ENCODE data around the gene CASP7.

CASP7 gene

GRCh38 chr10:113695691-113696090 is 16.0 kb downstream of the CASP7 start:
- Histone ChIP-seq H3K9ac (ENCODE audit: low read depth, low read length) (no peak overlapping the region), H3K27me3 (ENCODE audit: control insufficient read depth, insufficient read depth, low read length) (no peaks in the 10 kb centered on the region), H3K9me3 (ENCODE audit: control insufficient read depth, insufficient read depth, low read length) (no peaks in the 10 kb centered on the region), H3K4me1 (ENCODE audit: control insufficient read depth, insufficient read depth, low read length) (no peaks in the 10 kb centered on the region), H3K4me3 (ENCODE audit: low read depth, low read length) (no peak overlapping the region), H3K36me3 (ENCODE audit: control insufficient read depth, insufficient read depth, low read length) (no peaks in the 10 kb centered on the region)

- H3K4me3 ChIP-seq (ENCODE audit: low read depth, low read length) = no peak overlapping the region
- H3K9me3 ChIP-seq (ENCODE audit: control insufficient read depth, insufficient read depth, low read length) = no peaks in the 10 kb centered on the region
- H3K4me1 ChIP-seq (ENCODE audit: control insufficient read depth, insufficient read depth, low read length) = no peaks in the 10 kb centered on the region
- no peaks in the 10 kb centered on the region for H3K36me3 ChIP-seq (ENCODE audit: control insufficient read depth, insufficient read depth, low read length)
- H3K27me3 ChIP-seq (ENCODE audit: control insufficient read depth, insufficient read depth, low read length) = no peaks in the 10 kb centered on the region
- H3K9ac ChIP-seq (ENCODE audit: low read depth, low read length) = no peak overlapping the region
These were observed 17.9 kb downstream of the CASP7 start for GRCh38 chr10:113697595-113697994.

GRCh38 chr10:113704637-113705343 is 25.1 kb downstream of the CASP7 start:
- no peak overlapping the region for H3K9ac ChIP-seq (ENCODE audit: low read depth, low read length)
- no peaks in the 10 kb centered on the region for H3K9me3 ChIP-seq (ENCODE audit: control insufficient read depth, insufficient read depth, low read length)
- H3K4me1 ChIP-seq (ENCODE audit: control insufficient read depth, insufficient read depth, low read length) = peaks cover 12% of the 10 kb centered on the region
- H3K36me3 ChIP-seq (ENCODE audit: control insufficient read depth, insufficient read depth, low read length) = no peaks in the 10 kb centered on the region
- no peaks in the 10 kb centered on the region for H3K27me3 ChIP-seq (ENCODE audit: control insufficient read depth, insufficient read depth, low read length)
- no peak overlapping the region for H3K4me3 ChIP-seq (ENCODE audit: low read depth, low read length)

GRCh38 chr10:113705344-113705652 is 25.6 kb downstream of the CASP7 start:
- H3K4me1 ChIP-seq (ENCODE audit: control insufficient read depth, insufficient read depth, low read length) = peaks cover 12% of the 10 kb centered on the region
- no peaks in the 10 kb centered on the region for H3K36me3 ChIP-seq (ENCODE audit: control insufficient read depth, insufficient read depth, low read length)
- no peak overlapping the region for H3K9ac ChIP-seq (ENCODE audit: low read depth, low read length)
- H3K27me3 ChIP-seq (ENCODE audit: control insufficient read depth, insufficient read depth, low read length) = no peaks in the 10 kb centered on the region
- no peak overlapping the region for H3K4me3 ChIP-seq (ENCODE audit: low read depth, low read length)
- H3K9me3 ChIP-seq (ENCODE audit: control insufficient read depth, insufficient read depth, low read length) = no peaks in the 10 kb centered on the region

GRCh38 chr10:113706623-113707022 is 26.9 kb downstream of the CASP7 start:
- Histone ChIP-seq H3K4me1 (ENCODE audit: control insufficient read depth, insufficient read depth, low read length) (peaks cover 15% of the 10 kb centered on the region), H3K4me3 (ENCODE audit: low read depth, low read length) (no peak overlapping the region), H3K9me3 (ENCODE audit: control insufficient read depth, insufficient read depth, low read length) (no peaks in the 10 kb centered on the region), H3K36me3 (ENCODE audit: control insufficient read depth, insufficient read depth, low read length) (no peaks in the 10 kb centered on the region), H3K9ac (ENCODE audit: low read depth, low read length) (no peak overlapping the region), H3K27me3 (ENCODE audit: control insufficient read depth, insufficient read depth, low read length) (no peaks in the 10 kb centered on the region)

- H3K4me3 ChIP-seq (ENCODE audit: low read depth, low read length) = no peak overlapping the region
- H3K4me1 ChIP-seq (ENCODE audit: control insufficient read depth, insufficient read depth, low read length) = peaks cover 18% of the 10 kb centered on the region
- no peaks in the 10 kb centered on the region for H3K36me3 ChIP-seq (ENCODE audit: control insufficient read depth, insufficient read depth, low read length)
- H3K9me3 ChIP-seq (ENCODE audit: control insufficient read depth, insufficient read depth, low read length) = no peaks in the 10 kb centered on the region
- no peak overlapping the region for H3K9ac ChIP-seq (ENCODE audit: low read depth, low read length)
- H3K27me3 ChIP-seq (ENCODE audit: control insufficient read depth, insufficient read depth, low read length) = no peaks in the 10 kb centered on the region
These were observed 28.9 kb downstream of the CASP7 start for GRCh38 chr10:113708640-113709039.

GRCh38 chr10:113709221-113709838 is 29.6 kb downstream of the CASP7 start:
- no peak overlapping the region for H3K9ac ChIP-seq (ENCODE audit: low read depth, low read length)
- H3K27me3 ChIP-seq (ENCODE audit: control insufficient read depth, insufficient read depth, low read length) = no peaks in the 10 kb centered on the region
- no peak overlapping the region for H3K4me3 ChIP-seq (ENCODE audit: low read depth, low read length)
- peaks cover 18% of the 10 kb centered on the region for H3K4me1 ChIP-seq (ENCODE audit: control insufficient read depth, insufficient read depth, low read length)
- H3K9me3 ChIP-seq (ENCODE audit: control insufficient read depth, insufficient read depth, low read length) = no peaks in the 10 kb centered on the region
- no peaks in the 10 kb centered on the region for H3K36me3 ChIP-seq (ENCODE audit: control insufficient read depth, insufficient read depth, low read length)

GRCh38 chr10:113711142-113711541 is 31.4 kb downstream of the CASP7 start:
- Histone ChIP-seq H3K27me3 (ENCODE audit: control insufficient read depth, insufficient read depth, low read length) (no peaks in the 10 kb centered on the region), H3K9ac (ENCODE audit: low read depth, low read length) (no peak overlapping the region), H3K36me3 (ENCODE audit: control insufficient read depth, insufficient read depth, low read length) (no peaks in the 10 kb centered on the region), H3K4me3 (ENCODE audit: low read depth, low read length) (no peak overlapping the region), H3K4me1 (ENCODE audit: control insufficient read depth, insufficient read depth, low read length) (peaks cover 13% of the 10 kb centered on the region), H3K9me3 (ENCODE audit: control insufficient read depth, insufficient read depth, low read length) (no peaks in the 10 kb centered on the region)

- Histone ChIP-seq H3K36me3 (ENCODE audit: control insufficient read depth, insufficient read depth, low read length) (no peaks in the 10 kb centered on the region), H3K4me3 (ENCODE audit: low read depth, low read length) (no peak overlapping the region), H3K9me3 (ENCODE audit: control insufficient read depth, insufficient read depth, low read length) (no peaks in the 10 kb centered on the region), H3K27me3 (ENCODE audit: control insufficient read depth, insufficient read depth, low read length) (no peaks in the 10 kb centered on the region), H3K9ac (ENCODE audit: low read depth, low read length) (no peak overlapping the region), H3K4me1 (ENCODE audit: control insufficient read depth, insufficient read depth, low read length) (peaks cover 12% of the 10 kb centered on the region)
These were observed 32.3 kb downstream of the CASP7 start for GRCh38 chr10:113712024-113712423.

- Histone ChIP-seq H3K27me3 (ENCODE audit: control insufficient read depth, insufficient read depth, low read length) (no peaks in the 10 kb centered on the region), H3K4me1 (ENCODE audit: control insufficient read depth, insufficient read depth, low read length) (peaks cover 12% of the 10 kb centered on the region), H3K9ac (ENCODE audit: low read depth, low read length) (no peak overlapping the region), H3K4me3 (ENCODE audit: low read depth, low read length) (no peak overlapping the region), H3K36me3 (ENCODE audit: control insufficient read depth, insufficient read depth, low read length) (no peaks in the 10 kb centered on the region), H3K9me3 (ENCODE audit: control insufficient read depth, insufficient read depth, low read length) (no peaks in the 10 kb centered on the region)
These were observed 33.3 kb downstream of the CASP7 start for GRCh38 chr10:113712755-113713639.

GRCh38 chr10:113713640-113713982 is 33.9 kb downstream of the CASP7 start:
- no peak overlapping the region for H3K9ac ChIP-seq (ENCODE audit: low read depth, low read length)
- H3K36me3 ChIP-seq (ENCODE audit: control insufficient read depth, insufficient read depth, low read length) = no peaks in the 10 kb centered on the region
- H3K4me3 ChIP-seq (ENCODE audit: low read depth, low read length) = no peak overlapping the region
- peaks cover 12% of the 10 kb centered on the region for H3K4me1 ChIP-seq (ENCODE audit: control insufficient read depth, insufficient read depth, low read length)
- no peaks in the 10 kb centered on the region for H3K27me3 ChIP-seq (ENCODE audit: control insufficient read depth, insufficient read depth, low read length)
- no peaks in the 10 kb centered on the region for H3K9me3 ChIP-seq (ENCODE audit: control insufficient read depth, insufficient read depth, low read length)

All from iPS-15b (cell line).